Measurements from ENCODE around the gene SLC24A3.

The SLC24A3 gene

GRCh38 chr20:19527509-19527908 lies 315.1 kb downstream of the SLC24A3 start:
- H3K27ac ChIP-seq = no peak overlapping the region

GRCh38 chr20:19528286-19529030 lies 316.0 kb downstream of the SLC24A3 start:
- no peak overlapping the region for H3K27ac ChIP-seq
- TF ChIP-seq CTCF (IDR thresholded peaks at IDR 0.05) (no peak), ZFX (IDR thresholded peaks at IDR 0.05; ENCODE audit: borderline replicate concordance) (no peak)

More at GRCh38 chr20:19527509-19527908, 315.1 kb downstream of the SLC24A3 start:
- TF ChIP-seq CTCF (IDR thresholded peaks at IDR 0.05) (no peak), ZFX (IDR thresholded peaks at IDR 0.05; ENCODE audit: borderline replicate concordance) (no peak)

GRCh38 chr20:19530006-19530405 lies 317.6 kb downstream of the SLC24A3 start:
- H3K27ac ChIP-seq = no peak overlapping the region
- no peak for TF ChIP-seq ZFX (IDR thresholded peaks at IDR 0.05; ENCODE audit: borderline replicate concordance)
- TF ChIP-seq CTCF (IDR thresholded peaks at IDR 0.05) = no peak

GRCh38 chr20:19531446-19531845 lies 319.0 kb downstream of the SLC24A3 start:
- H3K27ac ChIP-seq = no peak overlapping the region
- no peak for TF ChIP-seq ZFX (IDR thresholded peaks at IDR 0.05; ENCODE audit: borderline replicate concordance)
- TF ChIP-seq CTCF (IDR thresholded peaks at IDR 0.05) = no peak

GRCh38 chr20:19538556-19538955 lies 326.1 kb downstream of the SLC24A3 start:
- TF ChIP-seq CTCF (IDR thresholded peaks at IDR 0.05) (no peak), ZFX (IDR thresholded peaks at IDR 0.05; ENCODE audit: borderline replicate concordance) (no peak)
- H3K27ac ChIP-seq = no peak overlapping the region

- no peak for TF ChIP-seq ZFX (IDR thresholded peaks at IDR 0.05; ENCODE audit: borderline replicate concordance)
- TF ChIP-seq CTCF (IDR thresholded peaks at IDR 0.05) = no peak
- H3K27ac ChIP-seq = no peak overlapping the region
These were observed 326.7 kb downstream of the SLC24A3 start for GRCh38 chr20:19539191-19539590.

GRCh38 chr20:19540392-19540791 lies 327.9 kb downstream of the SLC24A3 start:
- H3K27ac ChIP-seq = no peak overlapping the region
- TF ChIP-seq CTCF (IDR thresholded peaks at IDR 0.05) = no peak
